BJ (cell line): ENCODE results near the gene GABRR2. TPM values are rescaled to one million over a fixed set of nuclear protein-coding genes. Genes with fewer than 3 reads are reported as not detected.

ENCODE experiments used
- CTCF ChIA-PET: fragments of 350-600 bp; formaldehyde crosslinking; extraction: SDS; loops from one replicate; lab custom pipeline; 2021; ENCODE audit warnings: antibody characterized with exemption, inconsistent platforms; lab: Yijun Ruan, JAX
- POLR2A ChIA-PET: fragments of 300-600 bp; sonication (Branson Sonifier 250); formaldehyde crosslinking; extraction: SDS; loops from one replicate; lab custom pipeline; 2021; ENCODE audit warnings: antibody characterized with exemption; lab: Charles Lee
- DNase-seq: peaks from one replicate; pipeline ENCODE4 v3.0.0-alpha.2; 2011; ENCODE audit warnings: low read depth
- H3K27me3 ChIP-seq: 2 replicates; pipeline ENCODE4 v1.6.0; 2011; ENCODE audit warnings: low read length; ENCODE audit not compliant: control insufficient read depth, insufficient read depth
- H3K36me3 ChIP-seq: 2 replicates; pipeline ENCODE4 v1.5.1; 2011; ENCODE audit warnings: low read length; ENCODE audit not compliant: control insufficient read depth, insufficient read depth
- H3K4me3 ChIP-seq: 2 replicates; pipeline ENCODE4 v1.5.1; 2011; ENCODE audit warnings: low read depth, mild to moderate bottlenecking, control low read depth, low read length
- polyA plus RNA-seq: library from polyadenylated mRNA; depleted of rRNA; stranded (reverse); fragments of >200 nt; gene quantifications from 2 replicates; pipeline ENCODE4 v1.2.3, GENCODE V29; 2011
- TF ChIP-seq, protein P1 (sequence below): IDR thresholded peaks from 2 replicates; pipeline ENCODE4 v1.5.1; 2011; ENCODE audit warnings: low read depth, mild to moderate bottlenecking, control low read depth, inconsistent platforms, low read length, moderate library complexity; ENCODE audit not compliant: insufficient read depth

GABRR2 gene
- polyA plus RNA-seq, 1 experiment, result 0.31 TPM

- no peak overlapping the region for H3K4me3 ChIP-seq
- TF ChIP-seq, protein P1, sequence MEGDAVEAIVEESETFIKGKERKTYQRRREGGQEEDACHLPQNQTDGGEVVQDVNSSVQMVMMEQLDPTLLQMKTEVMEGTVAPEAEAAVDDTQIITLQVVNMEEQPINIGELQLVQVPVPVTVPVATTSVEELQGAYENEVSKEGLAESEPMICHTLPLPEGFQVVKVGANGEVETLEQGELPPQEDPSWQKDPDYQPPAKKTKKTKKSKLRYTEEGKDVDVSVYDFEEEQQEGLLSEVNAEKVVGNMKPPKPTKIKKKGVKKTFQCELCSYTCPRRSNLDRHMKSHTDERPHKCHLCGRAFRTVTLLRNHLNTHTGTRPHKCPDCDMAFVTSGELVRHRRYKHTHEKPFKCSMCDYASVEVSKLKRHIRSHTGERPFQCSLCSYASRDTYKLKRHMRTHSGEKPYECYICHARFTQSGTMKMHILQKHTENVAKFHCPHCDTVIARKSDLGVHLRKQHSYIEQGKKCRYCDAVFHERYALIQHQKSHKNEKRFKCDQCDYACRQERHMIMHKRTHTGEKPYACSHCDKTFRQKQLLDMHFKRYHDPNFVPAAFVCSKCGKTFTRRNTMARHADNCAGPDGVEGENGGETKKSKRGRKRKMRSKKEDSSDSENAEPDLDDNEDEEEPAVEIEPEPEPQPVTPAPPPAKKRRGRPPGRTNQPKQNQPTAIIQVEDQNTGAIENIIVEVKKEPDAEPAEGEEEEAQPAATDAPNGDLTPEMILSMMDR, result no peak
- ChIA-PET POLR2A (no interaction called here), CTCF (interaction anchor here (0.9 to 1.3 kb wide), 2 partner anchors 9 to 22 kb away, joined by 4 read pairs; no protein-coding TSS in a partner anchor)
- peaks cover 13% of the 10 kb centered on the region for H3K27me3 ChIP-seq
- no peak for DNase-seq
- no peaks in the 10 kb centered on the region for H3K36me3 ChIP-seq
Observed at GRCh38 chr6:89287351-89288028, 27.6 kb downstream of the GABRR2 start.

DNA sequence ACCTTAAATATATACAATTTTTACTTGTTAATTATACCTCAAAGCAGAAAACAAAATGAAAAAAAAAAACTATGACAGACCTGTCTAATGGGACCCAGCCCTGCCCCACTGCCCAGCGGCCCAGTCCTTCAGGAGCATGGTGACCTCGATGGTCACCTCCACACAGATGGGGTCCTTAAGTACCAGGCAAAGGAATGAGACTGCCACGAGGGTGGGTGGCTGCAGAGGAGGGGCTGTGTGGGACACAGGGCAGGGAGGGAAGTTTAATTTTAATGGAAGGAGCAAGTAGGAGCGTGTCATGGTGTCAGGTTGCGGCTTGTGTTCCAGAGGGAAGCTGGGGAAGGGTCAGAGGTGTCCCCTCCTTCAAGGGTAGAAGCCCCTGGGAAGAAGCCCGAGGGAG lies 28.6 kb downstream of the GABRR2 start:
- TF ChIP-seq, protein P1, result no peak
- H3K36me3 ChIP-seq, result no peaks in the 10 kb centered on the region
- peaks cover 13% of the 10 kb centered on the region for H3K27me3 ChIP-seq
- CTCF ChIA-PET, result interaction anchor here (0.7 to 1.4 kb wide), 4 partner anchors 10 to 127 kb away, joined by 3 to 4 read pairs (median 4); no protein-coding TSS in a partner anchor
- no peak for DNase-seq
- POLR2A ChIA-PET, result no interaction called here
- H3K4me3 ChIP-seq, result no peak overlapping the region

DNA sequence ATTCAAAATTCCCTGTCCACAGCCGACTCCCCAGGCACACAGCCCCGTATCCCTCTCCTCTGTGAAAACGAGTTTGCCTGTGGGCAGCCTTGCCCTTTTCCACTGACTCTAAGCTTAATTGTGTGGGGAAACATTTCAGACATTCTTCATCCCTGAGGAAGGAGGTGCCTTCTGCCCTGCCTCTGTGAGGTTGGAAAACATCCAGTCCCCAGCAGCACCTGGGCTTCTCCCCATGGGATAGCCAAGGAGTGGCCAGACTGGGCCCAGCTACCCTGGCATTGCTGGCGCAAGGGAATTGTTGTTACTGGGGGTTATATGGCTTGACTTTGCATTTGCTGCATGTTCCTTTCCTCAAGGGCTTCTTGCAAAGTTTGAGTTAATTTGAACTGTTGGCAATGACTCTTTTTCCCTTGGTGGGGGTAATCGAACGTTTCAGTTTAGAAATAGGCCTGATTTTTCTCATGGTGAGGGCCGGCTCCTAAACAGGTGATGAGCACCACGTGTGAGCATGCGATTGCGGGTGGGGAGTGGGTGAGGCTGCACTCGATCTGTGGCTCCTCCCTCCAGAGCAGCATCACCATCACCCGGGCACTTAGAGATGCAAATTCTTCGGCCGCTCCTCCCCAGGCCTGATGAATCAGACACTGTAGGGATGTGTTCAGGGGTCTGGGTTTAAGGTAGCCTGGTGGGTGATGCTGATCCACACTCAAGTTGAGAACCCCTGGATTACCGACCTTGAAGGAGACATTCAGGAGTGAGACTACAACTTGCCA lies 29.9 kb downstream of the GABRR2 start:
- H3K4me3 ChIP-seq, result no peak overlapping the region
- TF ChIP-seq, protein P1, result no peak
- ChIA-PET CTCF (interaction anchor here (0.6 kb wide), 1 partner anchor 324 kb away, joined by 4 read pairs; no protein-coding TSS in a partner anchor), POLR2A (no interaction called here)
- DNase-seq, result no peak
- no peaks in the 10 kb centered on the region for H3K36me3 ChIP-seq
- peaks cover 8% of the 10 kb centered on the region for H3K27me3 ChIP-seq

DNA sequence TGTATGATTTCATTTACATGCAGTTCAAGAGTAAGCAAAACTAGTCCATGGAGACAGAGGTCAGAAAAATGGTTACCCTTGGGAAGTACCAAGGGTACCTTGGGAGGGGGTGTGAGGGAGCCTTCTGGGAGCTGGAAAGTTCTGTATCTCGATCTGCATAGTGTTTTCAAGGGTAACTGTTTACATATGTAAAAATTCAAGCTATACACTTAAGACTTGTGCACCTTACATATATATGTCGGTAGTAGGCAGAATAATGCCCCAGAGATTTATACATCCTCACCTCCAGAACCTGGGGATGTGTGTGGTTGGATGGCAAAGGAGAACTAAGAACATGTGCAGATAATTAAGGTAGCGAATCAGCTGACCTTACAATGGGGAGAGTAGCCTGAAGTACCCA lies 31.0 kb downstream of the GABRR2 start:
- TF ChIP-seq, protein P1, result no peak
- no peak for DNase-seq
- Histone ChIP-seq H3K36me3 (no peaks in the 10 kb centered on the region), H3K4me3 (no peak overlapping the region), H3K27me3 (peaks cover 7% of the 10 kb centered on the region)
- ChIA-PET CTCF (no interaction called here), POLR2A (no interaction called here)

- no peak overlapping the region for H3K4me3 ChIP-seq
- no peak for DNase-seq
- no peaks in the 10 kb centered on the region for H3K36me3 ChIP-seq
- ChIA-PET POLR2A (no interaction called here), CTCF (interaction anchor here (1.6 kb wide), 1 partner anchor 12 kb away, joined by 4 read pairs; no protein-coding TSS in a partner anchor)
- TF ChIP-seq, protein P1, result no peak
- H3K27me3 ChIP-seq, result peaks cover 7% of the 10 kb centered on the region
Observed at GRCh38 chr6:89282749-89283148, 32.4 kb downstream of the GABRR2 start.
